Measurements from ENCODE around the gene SLC4A4.
A peak's percentile ranks its signal among the peaks of the same experiment; 100 is the strongest.

SLC4A4 gene

DNA sequence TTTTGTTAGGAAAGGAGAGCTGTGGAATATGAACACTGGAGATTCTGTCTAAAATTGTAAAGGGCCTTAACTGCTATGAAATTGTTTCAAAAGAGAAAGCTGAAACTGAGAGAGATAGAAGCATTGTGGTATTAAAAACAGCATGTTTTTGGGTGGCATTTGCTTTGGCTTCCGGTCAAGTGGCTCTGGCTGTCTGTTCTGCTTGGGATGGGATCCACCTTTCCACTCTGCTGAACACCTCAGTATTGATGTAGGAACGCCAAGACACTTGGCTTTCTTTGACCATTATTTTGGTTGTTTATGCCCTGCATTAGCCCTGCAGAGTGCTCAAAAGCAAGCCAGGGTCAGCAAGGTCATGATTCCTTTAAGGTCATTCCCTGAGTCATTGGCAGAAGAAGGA is 199.7 kb downstream of the SLC4A4 start:
- no peak for DNase-seq (ENCODE audit: low read depth)

DNA sequence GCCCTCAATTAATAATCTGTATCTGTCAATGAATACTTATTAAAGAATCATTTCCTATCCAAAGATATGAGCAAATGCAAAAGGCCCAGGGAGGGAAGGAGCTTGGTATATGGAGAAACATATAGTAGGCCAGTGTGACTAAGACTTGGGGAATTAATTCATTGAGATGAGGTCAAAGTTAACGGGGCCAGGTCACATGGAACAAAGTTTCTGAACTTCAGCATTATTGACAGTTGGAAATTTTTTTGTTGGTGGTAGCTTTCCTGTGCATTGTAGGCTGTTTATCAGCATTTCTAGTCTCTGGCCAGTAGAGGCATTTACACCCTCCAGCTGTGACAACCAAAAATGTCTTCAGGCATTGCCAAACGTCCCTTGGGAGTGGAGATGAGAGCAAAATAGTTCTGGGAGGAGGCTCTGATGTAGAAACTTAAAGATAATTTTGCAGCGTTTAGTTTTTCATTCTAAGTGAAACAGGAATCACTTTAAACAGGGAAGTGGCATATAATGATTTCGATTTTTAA is 202.0 kb downstream of the SLC4A4 start:
- peak; percentile 11 for DNase-seq (ENCODE audit: low read depth)

DNA sequence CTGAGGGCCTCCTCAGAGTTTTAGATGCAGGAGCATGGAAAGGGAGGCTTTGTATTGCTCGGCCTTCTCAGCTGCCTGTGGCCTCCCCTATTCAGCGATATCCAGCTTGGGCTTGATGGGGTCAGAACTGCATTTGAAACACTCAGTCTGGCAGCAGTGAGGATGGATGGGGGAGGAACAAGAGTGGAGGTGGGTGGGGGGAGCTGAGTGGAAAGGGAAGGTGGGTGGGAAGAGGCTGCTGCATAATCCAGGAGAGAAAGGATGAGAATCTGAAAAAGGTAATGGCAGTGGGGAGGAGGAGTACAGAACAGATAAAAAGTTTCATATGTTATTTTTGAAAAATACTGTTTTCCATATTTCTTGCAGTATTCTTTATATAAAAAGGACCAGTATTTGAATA is 202.7 kb downstream of the SLC4A4 start:
- DNase-seq (ENCODE audit: low read depth): no peak

DNA sequence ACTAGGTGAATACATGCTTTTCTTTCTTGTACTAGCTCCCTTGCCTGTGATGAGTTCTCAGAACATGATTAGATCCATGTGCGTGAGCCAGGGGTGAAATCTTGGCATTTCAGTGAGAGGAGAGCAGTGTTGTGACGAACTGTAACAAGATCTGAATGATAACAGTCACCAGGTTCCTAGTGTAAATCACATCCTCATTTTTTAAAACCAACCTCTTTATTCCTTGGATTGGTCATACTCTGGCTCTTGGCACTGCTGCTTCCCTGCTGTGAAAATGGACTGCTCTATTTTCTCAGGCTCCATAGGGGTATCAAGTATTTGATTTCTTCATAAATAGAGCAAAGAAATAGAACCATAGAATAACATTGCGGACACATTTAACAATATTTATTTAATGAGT is 206.3 kb downstream of the SLC4A4 start:
- DNase-seq (ENCODE audit: low read depth): no peak

GRCh38 chr4:71549516-71550160 is 210.8 kb downstream of the SLC4A4 start:
- no peak for DNase-seq (ENCODE audit: low read depth)

DNA sequence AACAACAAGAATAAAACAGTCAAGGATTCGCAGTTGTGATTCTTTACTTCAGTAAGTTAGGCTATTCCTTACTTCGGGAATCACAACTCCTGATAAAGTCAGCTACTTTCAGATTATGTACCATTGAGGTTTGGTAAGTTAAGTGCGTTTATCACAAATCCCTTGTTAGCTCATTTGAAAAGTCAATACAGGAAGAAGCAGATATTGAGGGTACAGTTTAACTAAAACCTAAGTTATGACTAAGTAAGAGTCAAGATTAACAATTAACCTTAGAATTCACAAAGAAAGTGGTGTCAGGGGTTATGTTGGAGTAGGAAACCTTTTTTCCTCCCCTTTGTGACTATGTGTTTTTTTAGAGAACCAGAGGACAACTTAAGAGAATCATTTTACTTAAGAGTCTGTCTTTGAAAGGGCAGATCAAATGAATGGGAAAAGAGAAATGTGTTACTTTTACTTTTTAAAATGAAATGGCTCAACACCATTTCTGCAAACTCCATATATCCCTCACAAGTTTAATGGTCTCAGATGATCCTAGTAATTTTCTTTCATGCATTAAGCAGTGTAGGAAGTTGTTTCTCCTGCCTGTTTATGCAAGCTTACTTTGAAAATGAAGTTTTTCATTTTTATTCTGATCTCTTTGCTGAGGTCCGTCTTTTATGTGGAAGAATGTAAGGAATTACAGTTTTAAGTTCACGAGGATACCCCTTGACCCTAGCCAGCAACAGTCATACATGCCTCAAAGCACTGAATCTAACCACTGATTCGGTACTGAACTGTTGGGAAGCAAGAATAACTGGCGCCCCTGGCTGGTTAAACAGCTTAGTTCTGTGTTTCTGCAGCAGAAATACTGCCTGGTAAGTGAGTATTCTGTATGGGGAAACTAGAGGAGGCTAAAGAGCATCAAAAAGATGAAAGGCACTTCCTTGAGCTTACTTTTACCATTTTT is 211.7 kb downstream of the SLC4A4 start:
- DNase-seq (ENCODE audit: low read depth): peak; percentile 59

- DNase-seq (ENCODE audit: low read depth): peak; percentile 54
Measured at GRCh38 chr4:71553605-71554004, 214.8 kb downstream of the SLC4A4 start.

GRCh38 chr4:71554025-71554424 is 215.2 kb downstream of the SLC4A4 start:
- no peak for DNase-seq (ENCODE audit: low read depth)

GRCh38 chr4:71558248-71558647 is 219.4 kb downstream of the SLC4A4 start:
- no peak for DNase-seq (ENCODE audit: low read depth)

DNA sequence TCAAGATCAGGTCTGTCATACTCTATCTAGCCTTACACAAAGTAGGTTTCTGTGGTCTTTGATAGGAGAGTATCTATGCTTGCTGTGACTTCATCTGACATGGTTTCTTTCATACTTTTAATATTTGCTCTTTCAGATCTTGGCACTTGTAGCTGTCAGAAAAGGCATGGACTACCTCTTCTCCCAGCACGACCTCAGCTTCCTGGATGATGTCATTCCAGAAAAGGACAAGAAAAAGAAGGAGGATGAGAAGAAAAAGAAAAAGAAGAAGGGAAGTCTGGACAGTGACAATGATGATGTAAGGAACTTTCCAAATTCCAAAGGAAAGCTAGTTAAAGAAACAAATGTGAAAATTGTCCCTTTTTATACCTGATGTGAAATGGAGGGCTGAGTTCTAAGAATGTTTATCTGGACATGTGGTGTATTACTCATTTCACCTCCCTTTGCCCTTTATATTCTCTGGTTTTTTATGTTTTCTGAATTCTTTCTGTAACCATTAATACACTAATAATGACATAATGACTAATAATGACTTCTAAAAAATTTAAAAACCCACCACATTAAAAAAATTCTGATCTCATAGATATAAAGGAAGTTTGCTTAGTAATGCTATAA is 221.2 kb downstream of the SLC4A4 start:
- peak; percentile 66 for DNase-seq (ENCODE audit: low read depth)

- no peak for DNase-seq (ENCODE audit: low read depth)
Measured at GRCh38 chr4:71564775-71565174, 226.0 kb downstream of the SLC4A4 start.

- no peak for DNase-seq (ENCODE audit: low read depth)
Measured at GRCh38 chr4:71566856-71567255, 228.0 kb downstream of the SLC4A4 start.

DNA sequence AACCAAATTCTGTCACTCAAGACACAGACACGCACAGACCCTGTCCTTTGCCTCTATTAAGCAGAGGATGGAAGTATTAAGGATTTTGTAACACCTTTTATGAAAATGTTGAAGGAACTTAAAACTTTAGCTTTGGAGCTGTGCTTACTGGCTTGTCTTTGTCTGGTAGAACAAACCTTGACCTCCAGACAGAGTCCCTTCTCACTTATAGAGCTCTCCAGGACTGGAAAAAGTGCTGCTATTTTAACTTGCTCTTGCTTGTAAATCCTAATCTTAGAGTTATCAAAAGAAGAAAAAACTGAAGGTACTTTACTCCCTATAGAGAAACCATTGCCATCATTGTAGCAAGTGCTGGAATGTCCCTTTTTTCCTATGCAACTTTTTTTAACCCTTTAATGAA is 229.3 kb downstream of the SLC4A4 start:
- no peak for DNase-seq (ENCODE audit: low read depth)

DNA sequence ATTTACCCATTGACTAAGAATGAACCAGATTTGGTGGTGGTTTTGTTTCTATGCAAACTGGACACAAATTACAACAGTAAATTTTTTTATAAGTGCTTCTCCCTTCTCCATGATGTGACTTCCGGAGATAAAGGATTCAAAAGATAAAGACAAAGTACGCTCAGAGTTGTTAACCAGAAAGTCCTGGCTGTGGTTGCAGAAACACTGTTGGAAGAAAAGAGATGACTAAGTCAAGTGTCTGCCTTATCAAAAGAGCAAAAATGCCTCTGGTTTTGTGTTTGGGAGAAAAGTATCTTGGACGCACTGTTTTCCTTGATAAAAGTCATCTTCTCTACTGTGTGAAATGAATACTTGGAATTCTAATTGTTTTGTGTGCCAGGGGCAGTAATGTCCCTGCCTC is 231.7 kb downstream of the SLC4A4 start:
- no peak for DNase-seq (ENCODE audit: low read depth)

DNA sequence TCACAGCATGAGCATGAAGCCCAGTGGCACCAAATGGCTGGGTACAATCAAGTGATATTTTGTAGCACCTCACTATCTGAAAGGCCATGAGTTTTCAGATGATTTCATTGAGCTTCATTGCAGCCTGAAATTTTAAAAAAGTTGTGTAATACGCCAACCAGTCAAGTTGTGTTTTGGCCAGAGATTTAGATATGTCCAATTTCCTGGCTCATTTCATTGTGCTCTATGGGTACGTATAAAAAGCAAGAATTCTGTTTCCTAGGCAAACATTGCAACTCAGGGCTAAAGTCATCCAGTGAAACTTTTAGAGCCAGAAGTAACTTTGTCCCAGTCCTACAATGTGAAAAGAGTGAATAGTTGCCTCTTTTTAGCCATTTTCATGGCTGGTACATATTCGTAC is 232.5 kb downstream of the SLC4A4 start:
- no peak for DNase-seq (ENCODE audit: low read depth)

DNA sequence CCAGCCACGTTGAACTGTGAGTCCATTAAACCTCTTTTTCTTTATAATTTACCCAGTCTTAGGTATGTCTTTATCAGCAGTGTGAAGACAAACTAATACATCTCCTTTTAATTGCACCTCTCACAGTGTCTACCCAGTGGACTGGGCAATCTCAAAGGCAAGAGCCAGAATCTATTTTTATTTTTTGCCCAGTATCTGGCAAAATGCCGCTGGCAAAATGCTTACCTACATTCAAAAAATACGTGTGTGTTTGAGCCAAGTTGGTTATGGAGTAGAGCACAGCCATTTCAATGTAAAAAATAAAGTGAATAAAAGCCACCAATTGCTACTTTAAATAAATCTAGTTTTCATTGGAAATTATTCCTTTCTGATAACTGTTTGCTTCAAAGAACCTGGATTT is 245.2 kb downstream of the SLC4A4 start:
- no peak for DNase-seq (ENCODE audit: low read depth)

GRCh38 chr4:71584585-71584984 is 245.8 kb downstream of the SLC4A4 start:
- peak; percentile 25 for DNase-seq (ENCODE audit: low read depth)

DNA sequence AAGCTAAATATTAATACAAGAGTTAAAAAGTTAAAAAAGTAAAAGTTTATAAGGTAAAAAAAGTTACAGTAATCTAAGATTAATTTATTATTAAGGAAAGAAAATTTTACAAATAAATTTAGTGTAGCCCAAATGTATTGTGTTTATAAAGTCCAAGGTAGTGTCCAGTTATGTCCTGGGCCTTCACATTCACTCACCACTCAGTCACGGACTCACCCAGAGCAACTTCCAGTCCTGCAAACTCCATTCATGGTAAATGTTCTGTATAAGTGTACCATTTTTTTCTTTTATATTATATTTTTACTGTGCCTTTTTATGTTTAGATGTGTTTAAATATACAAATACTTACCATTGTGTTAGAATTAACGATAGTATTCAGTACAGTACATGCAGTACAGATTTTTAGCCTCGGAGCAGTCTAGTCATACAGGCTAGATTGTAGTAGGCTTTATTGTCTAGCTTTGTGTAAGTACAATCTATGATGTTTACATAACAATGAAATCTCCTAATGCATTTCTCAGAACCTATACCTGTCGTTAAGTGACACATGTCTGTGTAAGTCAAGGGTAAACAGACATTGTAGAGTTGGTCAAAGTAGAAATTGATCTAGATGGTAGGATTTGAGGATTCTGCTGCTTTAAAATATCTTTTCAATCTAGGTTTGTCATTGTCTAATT is 247.4 kb downstream of the SLC4A4 start:
- no peak for DNase-seq (ENCODE audit: low read depth)

- no peak for DNase-seq (ENCODE audit: low read depth)
Measured at GRCh38 chr4:71587995-71588394, 249.2 kb downstream of the SLC4A4 start.

DNA sequence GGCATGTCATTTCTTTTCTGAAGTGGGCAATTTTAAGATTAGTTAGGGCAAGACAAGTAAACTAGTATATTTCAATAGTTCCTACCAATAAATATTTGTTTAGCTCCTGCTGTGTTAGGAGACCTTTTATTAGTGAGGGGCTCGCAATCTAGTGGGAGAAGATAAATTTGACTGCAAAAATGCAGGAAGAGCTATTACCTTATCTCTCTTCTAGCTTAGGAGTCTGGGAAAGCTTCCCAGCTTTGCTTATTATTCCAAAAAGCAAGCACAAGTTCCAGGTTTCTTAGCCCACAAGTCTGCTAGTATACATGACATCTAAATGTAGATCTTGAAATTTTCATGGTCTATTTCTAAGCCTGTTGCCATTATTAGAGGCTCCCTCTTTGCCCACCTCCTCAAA is 254.0 kb downstream of the SLC4A4 start:
- DNase-seq (ENCODE audit: low read depth): no peak

DNA sequence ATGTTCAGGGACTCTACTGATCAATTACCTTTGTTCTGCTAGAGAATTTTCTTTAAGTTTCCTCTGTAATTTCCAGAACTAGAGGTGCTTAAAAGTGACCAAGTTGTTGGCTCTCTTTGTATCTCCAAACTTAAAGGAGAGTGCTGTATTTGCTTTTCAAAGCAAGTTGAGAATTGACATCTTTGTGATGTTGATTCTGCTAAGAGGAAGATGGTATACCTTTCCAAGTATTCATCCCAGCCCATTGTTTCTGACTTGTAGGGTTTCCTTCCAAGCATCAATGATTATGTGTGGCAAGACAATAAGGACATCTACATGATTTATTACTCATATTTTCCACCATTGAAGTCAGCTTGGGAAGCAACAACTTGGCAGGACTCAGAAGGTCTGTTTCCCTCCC is 254.5 kb downstream of the SLC4A4 start:
- no peak for DNase-seq (ENCODE audit: low read depth)

- no peak for DNase-seq (ENCODE audit: low read depth)
Measured at GRCh38 chr4:71595576-71596108, 256.8 kb downstream of the SLC4A4 start.
